HG02870 (cell line): Measurements from ENCODE around the gene KRT8.

ENCODE experiments used
- ATAC-seq: cut with Tn5 transposase; IDR thresholded peaks from one replicate; pipeline ENCODE4 v1.9.1; 2021; ENCODE audit warnings: mild to moderate bottlenecking, moderate library complexity; ENCODE audit not compliant: unreplicated experiment

KRT8 gene

GRCh38 chr12:52848661-52849255, 56.1 kb downstream of the KRT8 start, which contains the start of gene KRT78:
KRT78 (minus strand) TSS chr12:52848994; CDS start chr12:52848930, 64 bp downstream.
- ATAC-seq = no peak

- ATAC-seq = no peak
Measured at GRCh38 chr12:52847335-52848102, 57.4 kb downstream of the KRT8 start.
